Common myeloid progenitor, CD34-positive (primary cell): ENCODE results near the gene SAYSD1.

Experiments used
- CTCF ChIA-PET: fragments of 350-600 bp; sonication (Branson Sonifier 250); formaldehyde crosslinking; loops from one replicate; lab custom pipeline; 2021; ENCODE audit warnings: antibody characterized with exemption; lab: Charles Lee
- POLR2A ChIA-PET: fragments of 350-600 bp; sonication (Branson Sonifier 250); formaldehyde crosslinking; loops from one replicate; lab custom pipeline; 2021; ENCODE audit warnings: antibody characterized with exemption; lab: Charles Lee
- DNase-seq, 3 donors: peaks; one replicate each; pipeline versions ENCODE4 v3.0.0 to v3.0.0-alpha.2; 2013
- H3K27ac ChIP-seq, 2 experiments: 1 replicate in 1 of 2; 2 replicates in 1 of 2; pipeline ENCODE4 v1.7.0; 2013; ENCODE audit warnings: inconsistent platforms in 2 of 2, low read length in 2 of 2, mild to moderate bottlenecking in 2 of 2, low read depth in 1 of 2, moderate library complexity in 1 of 2; ENCODE audit not compliant: severe bottlenecking in 2 of 2, insufficient read depth in 1 of 2, poor library complexity in 1 of 2
- H3K27me3 ChIP-seq, 5 experiments: replicated peaks in 2 of 5; 1 replicate in 3 of 5; 2 replicates in 2 of 5; pipeline versions ENCODE4 v1.6.1 to v1.7.0; 2013; ENCODE audit warnings: low read length in 4 of 5, mild to moderate bottlenecking in 2 of 5, moderate library complexity in 2 of 5, inconsistent platforms in 1 of 5; ENCODE audit not compliant: insufficient read depth in 5 of 5, control insufficient read depth in 4 of 5
- H3K36me3 ChIP-seq, 4 experiments: 1 replicate in 2 of 4; 2 replicates in 2 of 4; pipeline versions ENCODE4 v1.6.1 to v1.7.0; 2013; ENCODE audit warnings: low read length in 3 of 4, control low read depth in 1 of 4, mild to moderate bottlenecking in 1 of 4; ENCODE audit not compliant: control insufficient read depth in 4 of 4, insufficient read depth in 4 of 4
- H3K4me1 ChIP-seq, 4 experiments: 1 replicate in 3 of 4; 2 replicates in 1 of 4; pipeline versions ENCODE4 v1.6.1 to v1.7.1; 2013; ENCODE audit warnings: low read length in 3 of 4, mild to moderate bottlenecking in 3 of 4, control low read depth in 1 of 4, inconsistent platforms in 1 of 4, moderate library complexity in 1 of 4; ENCODE audit not compliant: control insufficient read depth in 4 of 4, insufficient read depth in 4 of 4; ENCODE audit errors: control extremely low read depth in 1 of 4
- H3K4me3 ChIP-seq, 7 experiments: 1 replicate in 4 of 7; 2 replicates in 3 of 7; pipeline versions ENCODE4 v1.5.1 to v1.7.0; 2013; ENCODE audit warnings: mild to moderate bottlenecking in 7 of 7, low read length in 6 of 7, moderate library complexity in 6 of 7, inconsistent platforms in 2 of 7, low read depth in 2 of 7, control low read depth in 1 of 7; ENCODE audit not compliant: insufficient read depth in 4 of 7, control insufficient read depth in 1 of 7; ENCODE audit errors: extremely low read depth in 1 of 7
- H3K9me3 ChIP-seq, 5 experiments: 1 replicate in 4 of 5; 2 replicates in 1 of 5; pipeline versions ENCODE4 v1.6.1 to v1.7.1; 2013; ENCODE audit warnings: low read length in 4 of 5, mild to moderate bottlenecking in 2 of 5, inconsistent platforms in 1 of 5, low read depth in 1 of 5, moderate library complexity in 1 of 5; ENCODE audit not compliant: control insufficient read depth in 4 of 5, insufficient read depth in 2 of 5; ENCODE audit errors: control extremely low read depth in 1 of 5
- WGBS: methylation state at CpG from one replicate; pipeline ENCODE4 v1.1.5; 2013; ENCODE audit not compliant: insufficient coverage; 5-methylcytosine and 5-hydroxymethylcytosine counted together

The SAYSD1 gene

GRCh38 chr6:39061588-39061987, 53.4 kb downstream of the SAYSD1 start:
- Histone ChIP-seq H3K27ac (no peak overlapping the region), H3K27me3 (peaks cover 0 to 70% (median 10%) of the 10 kb centered on the region in 5 experiments), H3K4me1 (no peaks in the 10 kb centered on the region), H3K36me3 (no peaks in the 10 kb centered on the region), H3K4me3 (no peak overlapping the region), H3K9me3 (no peaks in the 10 kb centered on the region)
- POLR2A ChIA-PET, result no interaction called here
- 94% methylated on average over 2 of the region's 3 CpGs for WGBS
- CTCF ChIA-PET, result interaction anchor here (1.2 kb wide), 1 partner anchor 13 kb away, joined by 3 read pairs; no protein-coding TSS in a partner anchor
- DNase-seq, result no peak

GRCh38 chr6:39061182-39061581, 53.8 kb downstream of the SAYSD1 start:
- Histone ChIP-seq H3K27me3 (peaks cover 0 to 69% (median 10%) of the 10 kb centered on the region in 5 experiments), H3K36me3 (no peaks in the 10 kb centered on the region), H3K4me1 (no peaks in the 10 kb centered on the region), H3K27ac (no peak overlapping the region), H3K9me3 (no peaks in the 10 kb centered on the region), H3K4me3 (no peak overlapping the region)
- 66% methylated on average over 3 of the region's 6 CpGs for WGBS
- no peak for DNase-seq
- ChIA-PET CTCF (interaction anchor here (1.2 to 2.2 kb wide), 2 partner anchors 13 to 64 kb away, joined by 3 to 7 read pairs; no protein-coding TSS in a partner anchor), POLR2A (no interaction called here)

GRCh38 chr6:39060467-39061160, 54.4 kb downstream of the SAYSD1 start:
- H3K4me3 ChIP-seq, result no peak overlapping the region
- H3K4me1 ChIP-seq, result no peaks in the 10 kb centered on the region
- H3K9me3 ChIP-seq, result no peaks in the 10 kb centered on the region
- ChIA-PET POLR2A (no interaction called here), CTCF (interaction anchor here (1.1 to 2.2 kb wide), 3 partner anchors 14 to 64 kb away, joined by 3 to 7 read pairs (median 3); no protein-coding TSS in a partner anchor)
- 88% methylated on average over 6 of the region's 7 CpGs for WGBS
- DNase-seq, result no peak
- no peak overlapping the region for H3K27ac ChIP-seq
- H3K27me3 ChIP-seq, result peaks cover 0 to 69% (median 14%) of the 10 kb centered on the region in 5 experiments
- H3K36me3 ChIP-seq, result no peaks in the 10 kb centered on the region

GRCh38 chr6:39059496-39060310, 55.3 kb downstream of the SAYSD1 start:
- Histone ChIP-seq H3K36me3 (no peaks in the 10 kb centered on the region), H3K4me1 (no peaks in the 10 kb centered on the region), H3K27me3 (peaks cover 0 to 63% (median 15%) of the 10 kb centered on the region in 5 experiments), H3K9me3 (no peaks in the 10 kb centered on the region), H3K27ac (no peak overlapping the region), H3K4me3 (no peak overlapping the region)
- 84% methylated on average over 13 of the region's 14 CpGs for WGBS
- no peak for DNase-seq
- ChIA-PET CTCF (interaction anchor here (1.1 to 2.2 kb wide), 2 partner anchors 19 to 63 kb away, joined by 3 to 7 read pairs; no protein-coding TSS in a partner anchor), POLR2A (no interaction called here)

GRCh38 chr6:39058471-39059147, 56.4 kb downstream of the SAYSD1 start:
- no peak for DNase-seq
- 81% methylated on average over 5 of the region's 6 CpGs for WGBS
- POLR2A ChIA-PET, result no interaction called here
- no peak overlapping the region for H3K27ac ChIP-seq
- H3K27me3 ChIP-seq, result peaks cover 0 to 71% (median 15%) of the 10 kb centered on the region in 5 experiments
- H3K4me1 ChIP-seq, result no peaks in the 10 kb centered on the region
- no peaks in the 10 kb centered on the region for H3K9me3 ChIP-seq
- H3K4me3 ChIP-seq, result no peak overlapping the region
- CTCF ChIA-PET, result no interaction called here
- H3K36me3 ChIP-seq, result no peaks in the 10 kb centered on the region

- H3K36me3 ChIP-seq, result no peaks in the 10 kb centered on the region
- H3K27me3 ChIP-seq, result peaks cover 0 to 65% (median 15%) of the 10 kb centered on the region in 5 experiments
- H3K4me1 ChIP-seq, result peaks cover 0 to 4% (median 0%) of the 10 kb centered on the region in 4 experiments
- no peak overlapping the region for H3K27ac ChIP-seq
- H3K4me3 ChIP-seq, result no peak overlapping the region
- ChIA-PET CTCF (no interaction called here), POLR2A (no interaction called here)
- 83% methylated on average over 9 of the region's 17 CpGs for WGBS
- no peaks in the 10 kb centered on the region for H3K9me3 ChIP-seq
- no peak for DNase-seq
Observed at GRCh38 chr6:39057251-39058155, 57.5 kb downstream of the SAYSD1 start.
